HUDEP-2 (cell line): ENCODE results near the gene FCHSD2.
A peak's percentile ranks its signal among the peaks of the same experiment; 100 is the strongest.

Experiments used
- DNase-seq, 76 experiments: peaks; one replicate each; lab custom pipeline; 2025; ENCODE audit not compliant: unreplicated experiment in 76 of 76; lab: John Stamatoyannopoulos, UW

FCHSD2 gene

GRCh38 chr11:72975778-72976521 lies 166.2 kb downstream of the FCHSD2 start:
- no peak for DNase-seq

- no peak for DNase-seq
These were observed 167.5 kb downstream of the FCHSD2 start for GRCh38 chr11:72974487-72975205.

DNA sequence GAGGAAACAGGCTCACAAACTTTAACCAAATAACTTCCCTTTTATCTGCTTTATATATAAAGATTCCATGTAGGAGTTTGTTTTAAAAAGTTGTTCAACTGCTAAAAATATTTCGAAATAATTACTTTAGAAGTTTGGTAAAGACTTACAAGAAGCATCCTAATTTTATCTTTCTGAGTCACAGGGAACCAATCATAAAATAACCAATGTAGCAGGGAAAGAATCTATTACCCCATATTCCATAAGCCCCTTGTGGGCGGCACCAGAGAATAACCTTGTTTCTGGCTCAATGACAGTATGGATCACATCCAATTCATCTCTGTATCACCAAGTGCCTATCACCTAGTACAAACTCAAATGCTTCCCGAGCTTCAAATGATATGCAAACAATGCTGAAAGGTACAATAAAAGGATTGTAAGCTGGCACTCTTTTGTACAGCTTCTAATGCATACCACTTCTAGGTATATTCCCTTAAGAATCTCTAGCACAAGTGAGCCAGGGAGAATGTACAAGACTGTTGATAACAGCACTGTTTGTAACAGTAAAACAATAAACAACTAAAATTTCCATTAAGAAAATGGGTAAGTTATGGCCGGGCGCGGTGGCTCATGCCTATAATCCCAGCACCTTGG lies 169.5 kb downstream of the FCHSD2 start:
- DNase-seq, result no peak

- DNase-seq, result no peak
These were observed 170.7 kb downstream of the FCHSD2 start for GRCh38 chr11:72971192-72971967.

DNA sequence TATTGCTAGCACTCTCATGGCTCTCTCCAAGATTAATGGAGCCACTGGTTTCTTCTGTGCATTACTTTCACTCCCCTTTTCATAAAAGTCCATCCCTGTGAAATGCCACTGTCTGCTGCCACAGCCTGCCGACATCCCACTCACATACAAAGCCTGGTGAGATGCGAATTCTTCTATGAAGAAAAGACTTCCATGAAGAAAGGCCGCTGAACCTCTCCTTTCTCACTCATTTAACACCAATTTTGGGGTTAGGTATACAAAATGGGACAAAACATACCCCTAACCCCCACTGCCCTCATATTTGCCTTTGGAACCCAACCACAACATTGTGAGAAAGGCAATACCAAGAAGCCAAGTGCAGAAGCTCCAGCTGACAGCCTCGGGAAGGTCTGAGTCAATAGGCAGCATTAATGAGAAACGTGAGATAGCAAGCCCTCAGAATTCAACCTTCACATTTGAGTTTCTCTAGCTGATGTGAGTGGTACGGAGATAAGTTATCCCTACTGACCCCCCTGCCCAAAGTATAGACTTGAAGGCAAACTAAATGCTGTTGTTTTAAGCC lies 171.5 kb downstream of the FCHSD2 start:
- no peak for DNase-seq

DNA sequence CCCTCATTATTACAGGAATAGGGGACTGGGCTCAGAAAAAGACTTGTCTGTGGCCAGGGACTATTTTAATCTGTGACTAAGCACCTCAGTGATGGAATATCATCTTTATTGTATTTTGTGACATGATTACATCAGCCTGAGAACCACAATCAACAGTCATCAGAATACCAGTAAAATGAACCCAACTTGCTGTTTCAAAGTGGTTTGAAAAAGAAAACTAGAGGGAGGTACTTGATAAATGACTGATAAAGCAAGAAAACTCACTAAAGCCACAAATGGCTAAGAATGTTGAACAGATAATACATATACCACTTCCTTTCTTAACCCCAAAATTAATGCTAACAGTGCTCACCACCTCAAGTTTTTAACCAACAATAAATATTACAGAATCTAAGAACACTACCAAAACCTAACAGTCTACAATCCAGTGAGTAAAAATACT lies 172.2 kb downstream of the FCHSD2 start:
- peak in 10 of 76 experiments; percentile 5 to 27 (median 15) for DNase-seq

GRCh38 chr11:72968390-72968789 lies 173.7 kb downstream of the FCHSD2 start:
- no peak for DNase-seq

DNA sequence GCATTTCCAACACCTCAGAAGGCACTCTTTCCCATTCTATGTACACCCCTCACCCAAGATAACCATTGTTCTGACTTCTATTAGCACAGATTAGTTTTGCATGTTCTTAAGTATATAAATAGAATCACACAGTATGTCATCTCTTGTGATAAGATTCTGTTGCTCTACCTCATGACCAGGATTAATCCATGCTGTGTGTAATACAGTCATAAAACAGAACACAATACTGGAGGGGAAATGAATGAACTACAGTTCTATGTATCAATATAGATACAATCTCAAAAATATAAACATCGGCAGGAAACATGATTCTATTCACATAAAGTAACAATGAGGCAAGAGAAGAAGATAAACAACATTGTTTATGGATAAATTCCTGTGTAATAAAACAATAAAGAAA lies 176.4 kb downstream of the FCHSD2 start:
- no peak for DNase-seq

DNA sequence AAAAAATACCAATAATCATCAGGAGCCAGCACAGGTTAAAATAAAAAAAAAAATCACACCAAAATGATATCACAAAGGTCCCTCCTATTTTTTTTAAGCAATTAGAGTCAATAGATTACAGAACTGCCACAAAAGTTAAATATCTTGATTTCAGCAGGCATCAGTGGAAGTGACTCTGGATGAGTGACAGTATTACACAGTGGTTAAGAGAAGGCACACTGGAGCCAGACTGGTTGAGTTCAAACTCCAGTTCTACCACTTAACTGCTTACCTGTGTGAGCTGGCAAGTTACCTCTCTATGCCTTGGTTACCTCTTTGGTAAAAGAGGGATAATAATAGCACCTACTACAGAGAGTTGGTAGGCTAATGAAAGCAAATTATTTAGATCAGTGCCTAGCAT lies 179.4 kb downstream of the FCHSD2 start:
- DNase-seq, result no peak

GRCh38 chr11:72962084-72962483 lies 180.0 kb downstream of the FCHSD2 start:
- no peak for DNase-seq

GRCh38 chr11:72959998-72960731 lies 182.0 kb downstream of the FCHSD2 start:
- no peak for DNase-seq

- no peak for DNase-seq
These were observed 183.3 kb downstream of the FCHSD2 start for GRCh38 chr11:72958791-72959190.

- DNase-seq, result no peak
These were observed 186.7 kb downstream of the FCHSD2 start for GRCh38 chr11:72955466-72955865.

- DNase-seq, result no peak
These were observed 187.3 kb downstream of the FCHSD2 start for GRCh38 chr11:72954860-72955259.

GRCh38 chr11:72953637-72954036 lies 188.5 kb downstream of the FCHSD2 start:
- DNase-seq, result no peak

DNA sequence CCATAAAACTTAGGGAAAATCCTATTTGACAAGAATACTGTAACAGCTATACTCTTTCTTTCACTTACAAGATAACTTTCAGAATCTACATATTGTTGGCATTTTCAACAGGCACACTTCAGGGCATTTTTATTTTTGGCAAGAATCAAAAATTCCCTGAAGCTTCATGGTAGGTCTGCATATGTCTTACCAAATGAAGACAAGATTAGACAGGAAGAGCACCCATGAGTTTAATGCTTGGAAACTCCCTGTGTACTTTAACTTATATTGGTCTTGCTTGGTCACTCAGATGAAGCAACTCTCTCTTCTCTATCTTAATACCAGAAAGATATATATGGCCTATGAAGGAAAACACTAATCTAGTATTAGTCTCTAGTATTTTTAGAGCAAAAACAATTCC lies 190.2 kb downstream of the FCHSD2 start:
- DNase-seq, result no peak

DNA sequence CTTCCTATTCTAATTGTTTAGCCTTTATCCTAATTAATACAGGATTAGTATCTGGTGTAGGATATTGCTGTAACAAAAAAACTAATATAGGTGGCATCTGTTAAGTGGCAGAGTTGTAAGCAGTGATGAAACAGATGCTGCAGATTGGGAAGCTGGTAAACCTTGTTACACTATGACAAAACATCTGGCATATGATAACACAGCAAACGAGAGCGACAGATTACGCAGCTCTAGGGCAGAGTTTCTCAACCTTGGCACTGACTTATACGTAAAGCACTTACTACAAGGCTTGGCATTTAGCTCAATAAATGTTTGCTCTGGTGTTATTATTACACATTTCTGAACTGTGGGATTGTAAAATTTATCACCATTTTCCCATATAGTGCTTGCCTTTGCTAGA lies 190.9 kb downstream of the FCHSD2 start:
- DNase-seq, result peak in 2 of 76 experiments; percentile 6 to 20

- no peak for DNase-seq
These were observed 191.4 kb downstream of the FCHSD2 start for GRCh38 chr11:72950685-72951084.

- DNase-seq, result no peak
These were observed 194.9 kb downstream of the FCHSD2 start for GRCh38 chr11:72947229-72947628.

DNA sequence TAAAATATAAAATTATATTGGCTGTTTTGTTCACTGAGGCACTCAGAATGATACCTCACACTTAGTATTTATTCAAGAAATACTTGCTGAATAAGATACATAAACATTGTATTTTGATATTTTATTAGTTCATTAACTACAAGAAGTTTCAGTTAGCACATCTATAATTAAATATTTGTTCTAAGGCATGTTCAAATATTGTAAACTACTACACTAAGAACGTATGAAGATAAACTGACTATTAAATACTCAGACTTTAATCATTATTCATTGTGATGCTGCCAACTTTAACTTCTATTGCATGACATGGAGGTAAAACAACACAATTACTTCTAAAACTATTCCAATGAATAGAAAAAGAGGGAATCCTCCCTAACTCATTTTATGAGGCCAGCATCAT lies 198.5 kb downstream of the FCHSD2 start:
- no peak for DNase-seq
